GM12878 (cell line): ENCODE data around the gene SYNPR. TPM values are rescaled to one million over a fixed set of nuclear protein-coding genes. Genes with fewer than 3 reads are reported as not detected.

Experiments
- ATAC-seq: fragments of 200-7000 bp; cut with Tn5 transposase; 3 replicates; pipeline ENCODE4 v1.9.1; 2020; ENCODE audit warnings: mild to moderate bottlenecking, moderate library complexity
- BruUV-seq: library from RNA; stranded (reverse); fragments of 400-500 nt; replicated peaks from 2 replicates; lab custom pipeline; 2021; lab: Mats Ljungman, UMichigan
- CTCF ChIA-PET: fragments of 300-600 bp; sonication (Branson Sonifier 250); formaldehyde crosslinking; extraction: SDS; loops from one replicate; lab custom pipeline; 2021; ENCODE audit warnings: inconsistent platforms; lab: Yijun Ruan, JAX
- POLR2A ChIA-PET: fragments of 350-600 bp; formaldehyde crosslinking; extraction: SDS; loops from one replicate; lab custom pipeline; 2021; ENCODE audit warnings: inconsistent platforms; lab: Charles Lee
- RAD21 ChIA-PET: fragments of 300-600 bp; sonication (Branson Sonifier 250); formaldehyde crosslinking; loops from one replicate; lab custom pipeline; 2023; ENCODE audit warnings: antibody characterized with exemption; ENCODE audit not compliant: unreplicated experiment; lab: Charles Lee
- SMC1A ChIA-PET: fragments of 300-600 bp; sonication (Branson Sonifier 250); formaldehyde crosslinking; loops from one replicate; lab custom pipeline; 2023; ENCODE audit not compliant: unreplicated experiment, uncharacterized antibody; lab: Charles Lee
- DNase-seq: peaks from one replicate; pipeline ENCODE4 v3.0.0-alpha.2; 2011; ENCODE audit warnings: low read depth, low spot score
- FAIRE-seq: peaks from 3 replicates; lab custom pipeline; 2011; peaks lifted over from hg19 to GRCh38; lab: Jason Lieb, UNC
- H2AFZ ChIP-seq: 2 replicates; pipeline ENCODE4 v1.6.0; 2011; ENCODE audit warnings: low read depth, low read length, control low read depth; ENCODE audit not compliant: control insufficient read depth
- H3K27ac ChIP-seq: 2 replicates; pipeline ENCODE4 v1.5.1; 2011; ENCODE audit warnings: control low read depth; ENCODE audit not compliant: control insufficient read depth, insufficient read depth
- H3K27me3 ChIP-seq, 2 experiments: replicated peaks in 1 of 2; 2 replicates each; pipeline versions ENCODE4 v1.6.0 to v1.6.1; 2011; ENCODE audit warnings: low read length in 1 of 2; ENCODE audit not compliant: control insufficient read depth in 2 of 2, insufficient read depth in 2 of 2
- H3K36me3 ChIP-seq, 2 experiments: 2 replicates each; pipeline ENCODE4 v1.5.1; 2011; ENCODE audit warnings: low read length in 1 of 2; ENCODE audit not compliant: control insufficient read depth in 2 of 2, insufficient read depth in 2 of 2
- H3K4me1 ChIP-seq: 2 replicates; pipeline ENCODE4 v1.6.1; 2011; ENCODE audit warnings: mild to moderate bottlenecking, low read length, moderate library complexity, mixed read lengths; ENCODE audit not compliant: control insufficient read depth, insufficient read depth
- H3K4me2 ChIP-seq: 2 replicates; pipeline ENCODE4 v1.6.0; 2011; ENCODE audit warnings: control low read depth; ENCODE audit not compliant: control insufficient read depth, insufficient read depth
- H3K4me3 ChIP-seq: fragments of 200-600 bp; sonication (generic); 2 replicates; pipeline ENCODE4 v1.5.1; 2016
- H3K79me2 ChIP-seq: 2 replicates; pipeline ENCODE4 v1.6.0; 2011; ENCODE audit warnings: low read length; ENCODE audit not compliant: control insufficient read depth, insufficient read depth
- H3K9ac ChIP-seq: 2 replicates; pipeline ENCODE4 v1.8.0; 2011; ENCODE audit warnings: low read length, control low read depth, mixed read lengths; ENCODE audit not compliant: control insufficient read depth, insufficient read depth
- H3K9me3 ChIP-seq: replicated peaks from 3 replicates; pipeline ENCODE4 v1.5.1; 2011; ENCODE audit warnings: mild to moderate bottlenecking, low read length; ENCODE audit not compliant: control insufficient read depth, insufficient read depth
- H4K20me1 ChIP-seq: 2 replicates; pipeline ENCODE4 v1.6.0; 2011; ENCODE audit not compliant: control insufficient read depth, insufficient read depth
- BMI1 ChIP-seq: fragments of 450-650 bp; IDR thresholded peaks from 2 replicates; pipeline ENCODE4 v1.6.1; 2016; ENCODE audit warnings: mild to moderate bottlenecking, moderate library complexity, borderline replicate concordance
- FOXM1 ChIP-seq: IDR thresholded peaks from 2 replicates; pipeline ENCODE4 v1.6.1; 2012; ENCODE audit warnings: low read depth, mild to moderate bottlenecking, inconsistent platforms, low read length, moderate library complexity
- NR2F1 ChIP-seq: fragments of 450-650 bp; conservative IDR thresholded peaks from 2 replicates; pipeline ENCODE4 v1.6.1; 2017; ENCODE audit warnings: mild to moderate bottlenecking
- RAD51 ChIP-seq: fragments of 450-650 bp; IDR thresholded peaks from 2 replicates; pipeline ENCODE4 v1.6.1; 2016; ENCODE audit warnings: moderate library complexity, mild to moderate bottlenecking, inconsistent platforms
- RFX5 ChIP-seq: IDR thresholded peaks from 2 replicates; pipeline ENCODE4 v1.6.1; 2011; ENCODE audit warnings: low read depth, low read length, improper control_type of control experiment
- RUNX3 ChIP-seq: IDR thresholded peaks from 2 replicates; pipeline ENCODE4 v1.6.1; 2012; ENCODE audit warnings: low read length, inconsistent platforms
- SKIL ChIP-seq: fragments of 450-650 bp; IDR thresholded peaks from 2 replicates; pipeline ENCODE4 v1.6.1; 2017; ENCODE audit warnings: mild to moderate bottlenecking, low read depth, inconsistent platforms; ENCODE audit not compliant: poor library complexity, severe bottlenecking
- SREBF1 ChIP-seq: IDR thresholded peaks from 2 replicates; pipeline ENCODE4 v1.6.1; 2012; ENCODE audit warnings: mild to moderate bottlenecking, low read length
- ZBTB4 ChIP-seq: fragments of 450-650 bp; formaldehyde crosslinking; IDR thresholded peaks from 2 replicates; pipeline ENCODE4 v1.4.0; 2022; ENCODE audit warnings: mild to moderate bottlenecking, moderate library complexity
- WGBS: methylation state at CpG from one replicate; pipeline ENCODE4 v1.1.6; 2016; ENCODE audit warnings: low lambda C conversion rate; ENCODE audit not compliant: insufficient replicate concordance, insufficient coverage; ENCODE audit errors: missing lambda C conversion rate; 5-methylcytosine and 5-hydroxymethylcytosine counted together
- in situ Hi-C: fragments of 300-500 bp; cut with MboI; formaldehyde crosslinking; loops from 9 replicates; pipeline ENCODE4 v1.14.3; 2018; ENCODE audit warnings: mixed read lengths
- intact Hi-C: fragments of 100-400 bp; cut with micrococcal nuclease; formaldehyde crosslinking; loops from one replicate; pipeline ENCODE4 v1.14.2; 2022; ENCODE audit not compliant: unreplicated experiment
- polyA plus RNA-seq, 11 experiments: library from polyadenylated mRNA; depleted of rRNA in 4 of 11; unstranded in 6 of 11; stranded (reverse) in 5 of 11; fragments of >200 nt; fragmentation: Nextera tagmentation in 4 of 11; fragmentation: Illumina TruSeq in 1 of 11; extraction: Ambion mirVana in 4 of 11; extraction: Trizol in 1 of 11; gene quantifications; 1 replicate in 1 of 11; 2 replicates in 10 of 11; pipeline versions ENCODE4 v1.2.1 to v1.2.3, GENCODE V29; 2011 to 2016; ENCODE audit warnings: inconsistent platforms in 2 of 11, missing spikeins in 2 of 11, low read depth in 1 of 11
- total RNA-seq, 4 experiments: library from RNA; depleted of rRNA in 3 of 4; stranded (reverse); fragments of >200 nt in 3 of 4; fragmentation: Illumina TruSeq in 1 of 4; extraction: Trizol in 1 of 4; gene quantifications; 2 replicates each; pipeline versions ENCODE4 v1.2.1 to v1.2.3, GENCODE V29; 2013 to 2021
- TF ChIP-seq, protein P1 (sequence below), 3 experiments: IDR thresholded peaks in 2 of 3; conservative IDR thresholded peaks in 1 of 3; 2 replicates each; pipeline ENCODE4 v1.5.1; 2011; ENCODE audit warnings: low read depth in 3 of 3, low read length in 3 of 3, mild to moderate bottlenecking in 3 of 3, control low read depth in 2 of 3, moderate library complexity in 2 of 3, inconsistent platforms in 1 of 3, mixed read lengths in 1 of 3; ENCODE audit not compliant: control insufficient read depth in 2 of 3, insufficient read depth in 1 of 3; ENCODE audit errors: extremely low read depth in 1 of 3
- TF ChIP-seq, protein P2 (sequence below): fragments of 450-650 bp; IDR thresholded peaks from 2 replicates; pipeline ENCODE4 v1.6.1; 2018; ENCODE audit warnings: mild to moderate bottlenecking, low read depth, moderate library complexity; ENCODE audit not compliant: partially characterized antibody

The SYNPR gene
- total and polyA plus RNA-seq, 10 of the 15 experiments (the other 5 are each of a cell fraction or from before 2014, with no cell fraction given), result not detected

DNA sequence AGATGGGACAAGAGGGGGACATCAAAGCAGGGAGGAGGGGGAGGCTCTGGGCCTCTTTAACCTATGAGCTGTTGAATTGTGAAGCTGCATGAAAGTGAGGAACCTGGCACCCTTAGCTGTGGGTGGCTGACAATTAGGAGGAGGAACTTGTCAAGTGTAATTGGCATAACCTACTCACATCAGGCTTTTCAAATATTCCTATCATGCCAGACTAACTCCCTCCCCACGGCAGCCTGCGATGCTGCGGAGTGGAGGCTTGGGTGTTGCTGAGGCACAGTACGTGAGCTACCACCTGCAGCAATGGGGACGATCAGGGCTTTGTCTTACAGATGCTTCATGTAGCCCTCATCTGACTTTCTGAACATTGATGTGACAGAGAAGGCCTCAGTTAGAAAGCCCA lies 193.7 kb downstream of the SYNPR start (continued):
- TF ChIP-seq SKIL, result no peak
- no peak for TF ChIP-seq BMI1
- TF ChIP-seq NR2F1, result no peak
- TF ChIP-seq RUNX3, result no peak
- TF ChIP-seq, protein P1, sequence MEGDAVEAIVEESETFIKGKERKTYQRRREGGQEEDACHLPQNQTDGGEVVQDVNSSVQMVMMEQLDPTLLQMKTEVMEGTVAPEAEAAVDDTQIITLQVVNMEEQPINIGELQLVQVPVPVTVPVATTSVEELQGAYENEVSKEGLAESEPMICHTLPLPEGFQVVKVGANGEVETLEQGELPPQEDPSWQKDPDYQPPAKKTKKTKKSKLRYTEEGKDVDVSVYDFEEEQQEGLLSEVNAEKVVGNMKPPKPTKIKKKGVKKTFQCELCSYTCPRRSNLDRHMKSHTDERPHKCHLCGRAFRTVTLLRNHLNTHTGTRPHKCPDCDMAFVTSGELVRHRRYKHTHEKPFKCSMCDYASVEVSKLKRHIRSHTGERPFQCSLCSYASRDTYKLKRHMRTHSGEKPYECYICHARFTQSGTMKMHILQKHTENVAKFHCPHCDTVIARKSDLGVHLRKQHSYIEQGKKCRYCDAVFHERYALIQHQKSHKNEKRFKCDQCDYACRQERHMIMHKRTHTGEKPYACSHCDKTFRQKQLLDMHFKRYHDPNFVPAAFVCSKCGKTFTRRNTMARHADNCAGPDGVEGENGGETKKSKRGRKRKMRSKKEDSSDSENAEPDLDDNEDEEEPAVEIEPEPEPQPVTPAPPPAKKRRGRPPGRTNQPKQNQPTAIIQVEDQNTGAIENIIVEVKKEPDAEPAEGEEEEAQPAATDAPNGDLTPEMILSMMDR (IDR thresholded peaks at IDR 0.05 in 2 of 3, conservative IDR thresholded peaks at IDR 0.05 in 1 of 3; ENCODE audit: control insufficient read depth in 2 of 3, extremely low read depth in 1 of 3, insufficient read depth in 1 of 3, low read depth in 3 of 3, low read length in 3 of 3), result no peak

DNA sequence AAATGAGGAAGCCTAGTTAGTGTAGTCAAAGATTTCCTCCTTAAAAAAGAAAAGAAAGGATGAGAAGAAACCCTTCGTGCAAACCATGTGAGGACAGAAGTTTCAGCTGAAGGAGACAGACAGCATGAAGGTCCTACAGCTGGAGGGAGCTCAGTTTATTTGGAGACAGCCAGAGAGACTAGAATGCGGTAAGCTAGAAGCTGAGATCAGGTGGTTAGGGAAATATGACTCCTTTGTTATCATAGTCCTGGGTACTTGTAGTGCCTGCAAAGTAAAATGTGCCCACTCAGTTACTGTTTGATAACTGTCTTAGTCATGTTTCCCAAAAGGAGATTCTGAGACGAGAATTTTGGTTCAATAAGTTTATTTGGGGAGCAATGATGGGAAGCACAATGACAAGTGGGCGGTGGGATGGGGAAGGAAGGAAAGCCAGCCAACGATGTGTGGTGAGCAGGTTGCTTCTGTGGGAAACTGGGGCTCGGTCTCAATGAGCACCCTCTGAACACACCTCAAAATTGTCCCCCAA lies 195.6 kb downstream of the SYNPR start:
- RAD21 ChIA-PET, result no interaction called here
- TF ChIP-seq FOXM1 (no peak), RFX5 (no peak), SREBF1 (no peak), RAD51 (no peak), ZBTB4 (CRISPR knock-in tag) (no peak)
- TF ChIP-seq, protein P2, sequence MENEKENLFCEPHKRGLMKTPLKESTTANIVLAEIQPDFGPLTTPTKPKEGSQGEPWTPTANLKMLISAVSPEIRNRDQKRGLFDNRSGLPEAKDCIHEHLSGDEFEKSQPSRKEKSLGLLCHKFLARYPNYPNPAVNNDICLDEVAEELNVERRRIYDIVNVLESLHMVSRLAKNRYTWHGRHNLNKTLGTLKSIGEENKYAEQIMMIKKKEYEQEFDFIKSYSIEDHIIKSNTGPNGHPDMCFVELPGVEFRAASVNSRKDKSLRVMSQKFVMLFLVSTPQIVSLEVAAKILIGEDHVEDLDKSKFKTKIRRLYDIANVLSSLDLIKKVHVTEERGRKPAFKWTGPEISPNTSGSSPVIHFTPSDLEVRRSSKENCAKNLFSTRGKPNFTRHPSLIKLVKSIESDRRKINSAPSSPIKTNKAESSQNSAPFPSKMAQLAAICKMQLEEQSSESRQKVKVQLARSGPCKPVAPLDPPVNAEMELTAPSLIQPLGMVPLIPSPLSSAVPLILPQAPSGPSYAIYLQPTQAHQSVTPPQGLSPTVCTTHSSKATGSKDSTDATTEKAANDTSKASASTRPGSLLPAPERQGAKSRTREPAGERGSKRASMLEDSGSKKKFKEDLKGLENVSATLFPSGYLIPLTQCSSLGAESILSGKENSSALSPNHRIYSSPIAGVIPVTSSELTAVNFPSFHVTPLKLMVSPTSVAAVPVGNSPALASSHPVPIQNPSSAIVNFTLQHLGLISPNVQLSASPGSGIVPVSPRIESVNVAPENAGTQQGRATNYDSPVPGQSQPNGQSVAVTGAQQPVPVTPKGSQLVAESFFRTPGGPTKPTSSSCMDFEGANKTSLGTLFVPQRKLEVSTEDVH, result no peak

More for the DNA sequence above, 195.6 kb downstream of the SYNPR start:
- WGBS, result 24% methylated on average over 6 of the region's 6 CpGs
- CTCF ChIA-PET, result no interaction called here
- no TSS peak for BruUV-seq
- in situ Hi-C loops, result no loop called here
- Histone ChIP-seq H3K27me3 (no peaks in the 10 kb centered on the region), H2AFZ (no peak overlapping the region), H3K9me3 (no peaks in the 10 kb centered on the region; the same call in 2 of the 3 replicates), H3K9ac (no peak overlapping the region), H3K79me2 (no peaks in the 10 kb centered on the region), H4K20me1 (no peaks in the 10 kb centered on the region), H3K4me3 (no peak overlapping the region), H3K4me2 (no peak overlapping the region), H3K27ac (no peak overlapping the region), H3K4me1 (no peaks in the 10 kb centered on the region), H3K36me3 (no peaks in the 10 kb centered on the region)
- no peak for ATAC-seq
- SMC1A ChIA-PET, result no interaction called here
- DNase-seq, result no peak
- FAIRE-seq, result no peak
- POLR2A ChIA-PET, result no interaction called here
- intact Hi-C loops, result no loop called here
